GM21825 (cell line): ENCODE data around the gene BBOX1.
"Not testable (repeated sequence)": the region's sequence is repeated elsewhere in the genome, so short reads cannot be mapped to it uniquely, and the experiment has no call there.

Experiments
- ATAC-seq: cut with Tn5 transposase; IDR thresholded peaks from one replicate; pipeline ENCODE4 v1.9.1; 2021; ENCODE audit warnings: mild to moderate bottlenecking, moderate library complexity; ENCODE audit not compliant: unreplicated experiment

Gene BBOX1

DNA sequence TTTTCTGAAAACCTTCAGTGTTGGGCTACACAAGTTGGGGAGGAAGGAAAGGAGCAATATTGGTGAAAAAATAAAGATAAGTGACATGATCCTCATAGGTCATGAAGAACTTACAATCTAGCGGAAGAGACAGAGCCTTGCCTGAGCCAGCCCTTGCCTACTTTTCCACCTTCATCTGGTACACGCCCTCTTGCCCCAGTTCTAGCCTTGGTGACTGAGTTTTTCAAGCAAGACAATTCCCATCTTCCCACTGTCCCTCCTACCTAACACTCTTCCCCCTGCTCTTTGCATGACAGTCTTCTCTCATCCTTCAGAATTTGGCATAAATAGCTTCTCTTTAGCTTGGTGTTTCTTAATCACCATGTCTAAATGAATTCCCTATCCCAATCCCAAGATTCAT lies 42.6 kb downstream of the BBOX1 start:
- ATAC-seq: no peak

DNA sequence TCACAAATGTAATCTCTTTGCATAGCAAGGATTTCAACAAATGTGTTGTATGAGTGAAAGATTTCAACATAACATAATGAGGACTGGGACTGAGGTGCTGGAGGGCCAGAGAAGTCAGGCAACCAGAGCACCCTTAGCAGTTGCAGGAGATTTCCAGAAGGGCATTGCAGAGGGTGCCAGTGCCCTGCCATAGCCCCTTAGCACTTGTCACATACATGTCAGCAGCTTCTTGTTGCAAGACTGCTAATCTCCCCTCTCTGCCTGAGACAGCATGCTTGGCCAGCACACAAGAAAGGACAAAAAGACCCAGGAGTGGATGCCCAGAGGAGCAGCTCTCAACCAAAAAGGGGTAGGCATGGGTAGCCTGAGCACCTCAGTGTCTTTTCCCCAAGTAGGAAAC lies 43.2 kb downstream of the BBOX1 start:
- no peak for ATAC-seq

DNA sequence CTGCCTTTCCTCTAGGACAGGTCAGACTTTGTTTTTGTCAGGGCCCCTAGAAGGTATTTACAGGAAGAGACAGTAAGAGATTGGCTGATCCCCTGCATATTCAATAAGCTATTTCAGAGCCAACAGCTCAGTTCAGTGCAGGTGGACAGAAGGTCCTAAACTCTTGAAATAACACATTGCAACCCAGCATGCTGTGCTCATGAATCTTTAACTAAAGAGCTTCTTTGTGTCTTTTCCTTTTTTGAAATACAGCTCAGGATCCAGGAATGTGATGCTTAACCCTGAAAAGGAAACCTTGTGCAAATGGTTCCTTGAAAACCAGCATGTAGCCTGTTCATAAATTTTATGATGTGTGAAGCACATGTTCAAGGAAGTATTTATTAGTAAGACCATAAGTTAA lies 43.9 kb downstream of the BBOX1 start:
- ATAC-seq: no peak

DNA sequence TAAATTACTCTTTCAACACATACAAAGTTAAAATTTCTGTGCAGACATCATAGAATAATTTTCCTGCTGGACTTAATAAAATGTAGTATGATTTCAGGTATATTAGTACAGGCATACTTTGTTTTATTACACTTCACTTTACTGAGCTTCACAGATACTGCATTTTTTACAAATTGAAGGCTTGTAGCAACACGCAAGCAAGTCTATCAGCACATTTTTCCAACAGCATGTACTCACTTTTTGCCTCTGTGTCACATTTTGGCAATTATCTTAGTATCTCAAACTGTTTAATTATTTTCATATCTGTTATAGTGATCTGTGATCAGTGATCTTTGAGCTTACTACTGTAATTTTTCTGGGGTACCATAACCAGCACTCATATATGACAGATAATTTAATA lies 44.5 kb downstream of the BBOX1 start:
- ATAC-seq: no peak

DNA sequence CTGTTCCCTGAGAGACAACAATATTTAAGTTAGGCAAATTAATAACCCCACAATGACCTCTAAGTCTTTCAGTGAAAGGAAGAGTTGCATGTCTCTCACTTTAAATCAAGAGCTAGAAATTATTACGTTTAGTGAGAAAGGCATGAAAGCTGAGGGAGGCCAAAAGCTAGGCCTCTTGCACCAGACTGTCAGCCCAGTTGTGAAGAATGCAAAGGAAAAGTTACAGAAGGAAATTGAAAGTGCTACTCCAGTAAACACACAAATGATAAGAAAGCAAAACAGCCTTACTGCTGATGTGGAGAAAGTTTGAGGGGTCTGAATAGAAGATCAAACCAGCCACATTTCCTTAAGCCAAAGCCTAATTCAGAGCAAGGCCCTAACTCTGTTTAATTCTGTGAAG lies 45.0 kb downstream of the BBOX1 start:
- no peak for ATAC-seq

DNA sequence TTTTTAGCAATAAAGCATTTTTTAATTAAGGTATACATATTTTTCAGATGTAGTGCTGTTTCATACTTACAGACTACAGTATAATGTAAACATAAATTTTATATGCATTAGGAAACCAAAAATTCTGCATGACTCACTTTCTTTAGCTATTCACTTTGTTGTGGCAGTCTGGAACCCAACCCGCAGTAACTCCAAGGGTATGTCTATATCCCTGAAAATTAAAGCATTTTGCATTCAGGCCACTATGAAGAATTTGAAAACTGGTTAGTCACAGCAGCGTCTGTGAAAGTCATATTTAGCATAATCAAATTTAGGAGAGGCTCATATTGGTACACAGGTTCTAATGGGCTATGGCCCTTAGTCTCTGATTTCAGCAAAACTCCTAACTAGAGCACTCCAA lies 46.8 kb downstream of the BBOX1 start:
- ATAC-seq: no peak

DNA sequence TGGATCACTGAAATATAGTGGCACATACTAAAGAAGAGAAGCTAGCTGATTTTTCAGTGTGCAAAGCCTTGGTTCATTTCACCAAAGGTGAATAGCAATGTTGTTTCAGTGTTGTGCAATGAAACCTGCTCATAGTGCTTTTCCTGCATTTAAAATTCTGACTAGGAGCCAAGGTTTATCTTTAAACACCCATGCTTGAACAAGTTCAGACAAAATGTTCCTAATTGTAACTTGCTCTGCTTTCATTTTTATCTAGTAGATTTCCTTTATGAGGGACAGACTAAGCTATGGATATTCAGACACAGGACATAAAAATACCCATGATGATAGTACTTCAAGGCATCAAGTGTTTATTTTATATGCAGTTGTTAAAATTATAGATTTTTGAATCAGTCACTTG lies 47.7 kb downstream of the BBOX1 start:
- no peak for ATAC-seq

DNA sequence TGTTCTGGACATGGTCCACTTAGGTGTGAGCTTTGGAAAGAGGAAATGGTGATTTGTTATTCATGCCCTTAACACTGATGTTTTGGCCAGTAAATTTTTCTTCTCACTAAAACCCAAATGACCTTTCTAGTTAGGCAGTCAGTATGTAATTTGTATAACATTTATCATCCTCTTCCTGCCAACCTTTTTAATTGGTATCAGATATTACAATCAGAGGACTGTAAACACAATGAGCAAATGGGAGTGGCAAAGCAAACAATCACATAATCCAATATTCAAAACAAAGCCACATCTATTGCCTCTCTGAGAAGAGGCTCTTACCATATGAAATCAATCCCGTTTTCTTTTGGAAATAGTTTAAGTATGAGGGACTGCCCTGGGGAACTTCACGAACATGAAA lies 49.1 kb downstream of the BBOX1 start:
- no peak for ATAC-seq

DNA sequence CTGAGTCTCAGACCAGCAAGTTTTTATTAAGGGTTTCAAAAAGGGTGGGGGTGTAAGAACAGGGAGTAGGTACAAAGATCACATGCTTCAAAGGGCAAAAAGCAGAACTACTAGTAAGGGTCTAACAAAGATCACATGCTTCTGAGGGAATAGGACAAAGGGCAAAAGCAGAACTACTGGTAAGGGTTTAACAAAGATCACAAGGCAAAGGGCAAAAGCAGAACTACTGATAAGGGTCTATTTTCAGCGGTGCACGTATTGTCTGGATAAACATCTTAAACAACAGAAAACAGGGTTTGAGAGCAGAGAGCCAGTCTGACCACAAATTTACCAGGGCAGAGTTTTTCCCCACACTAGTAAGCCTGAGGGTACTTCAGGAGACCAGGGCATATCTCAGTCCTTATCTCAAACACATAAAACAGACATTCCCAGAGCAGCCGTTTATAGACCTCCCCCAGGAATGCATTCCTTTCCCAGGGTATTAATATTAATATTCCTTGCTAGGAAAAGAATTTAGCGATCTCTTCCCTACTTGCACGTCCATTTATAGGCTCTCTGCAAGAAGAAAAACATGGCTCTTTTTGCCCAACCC lies 49.8 kb downstream of the BBOX1 start:
- not testable (repeated sequence) for ATAC-seq

DNA sequence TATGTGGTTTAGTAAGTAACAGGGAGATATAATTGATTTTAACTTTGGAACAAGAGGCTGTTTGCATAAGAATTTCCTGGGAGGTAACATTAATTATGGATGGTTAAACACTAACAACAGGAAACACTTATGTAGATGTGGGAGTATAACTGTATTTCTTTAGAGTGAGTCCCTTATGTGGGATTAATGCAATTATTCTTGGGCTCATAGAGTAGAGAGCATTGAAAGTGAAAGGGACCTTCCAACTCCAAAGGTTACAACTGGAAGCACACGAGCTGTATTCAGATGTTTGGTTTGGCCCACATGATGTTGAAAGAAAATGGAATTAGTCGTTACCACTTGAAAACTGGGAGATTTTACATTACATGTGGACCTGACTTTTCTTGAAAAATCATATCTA lies 53.5 kb downstream of the BBOX1 start:
- ATAC-seq: no peak

DNA sequence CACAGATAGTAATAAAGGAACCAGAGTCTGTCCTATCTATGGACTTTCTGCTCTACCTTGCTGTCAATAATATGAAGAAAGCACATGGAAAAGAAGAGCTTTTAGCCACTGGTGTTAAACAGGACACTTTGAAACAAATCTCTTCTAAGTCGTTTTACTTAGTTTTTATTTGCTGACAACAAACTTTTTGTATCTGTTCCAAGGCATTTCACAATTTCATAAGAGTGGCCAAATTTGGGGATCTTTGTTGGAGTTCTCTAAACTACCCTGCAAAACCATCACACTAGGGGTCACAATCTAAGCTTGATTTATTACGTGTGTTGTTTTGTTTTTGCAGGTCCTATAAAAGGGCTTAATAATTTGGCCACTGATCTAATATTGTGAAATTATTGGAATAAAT lies 54.4 kb downstream of the BBOX1 start:
- ATAC-seq: no peak

DNA sequence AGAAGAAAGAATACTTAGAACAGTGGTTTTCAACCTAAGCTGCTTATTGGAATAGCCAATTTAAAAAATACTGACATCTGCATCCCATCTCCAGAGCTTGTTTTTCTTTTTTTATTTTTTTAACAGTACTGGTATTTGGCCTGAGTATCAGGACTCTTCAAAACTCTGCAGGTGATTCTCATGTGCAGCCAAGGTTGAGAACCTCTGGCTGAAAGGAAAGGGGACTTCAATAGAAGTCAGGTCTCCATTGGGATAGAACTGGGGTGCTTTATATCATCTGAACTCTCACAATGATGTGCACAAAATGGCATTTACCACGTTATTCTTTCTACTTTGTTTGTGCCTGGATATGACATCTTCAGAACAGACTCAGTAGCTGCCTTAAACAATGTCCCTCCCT lies 55.3 kb downstream of the BBOX1 start:
- ATAC-seq: no peak

DNA sequence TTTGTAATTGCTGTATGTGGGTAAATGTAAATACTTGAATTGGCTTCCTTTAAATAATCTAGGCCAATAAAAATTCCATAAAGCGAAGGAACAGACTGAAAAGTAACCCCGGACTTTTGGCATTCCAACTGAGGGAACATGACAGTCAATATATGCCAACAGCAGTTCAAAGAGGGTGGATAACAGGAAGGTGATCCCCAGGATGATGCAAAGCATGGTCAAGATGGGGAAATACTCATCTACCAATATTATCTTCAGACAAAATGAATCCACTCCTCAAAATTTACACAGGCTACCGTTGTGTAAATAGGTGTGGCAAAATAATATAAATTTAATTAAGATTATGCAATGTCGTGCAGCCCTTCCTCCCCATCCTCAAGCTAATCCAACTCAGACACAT lies 56.9 kb downstream of the BBOX1 start:
- no peak for ATAC-seq

DNA sequence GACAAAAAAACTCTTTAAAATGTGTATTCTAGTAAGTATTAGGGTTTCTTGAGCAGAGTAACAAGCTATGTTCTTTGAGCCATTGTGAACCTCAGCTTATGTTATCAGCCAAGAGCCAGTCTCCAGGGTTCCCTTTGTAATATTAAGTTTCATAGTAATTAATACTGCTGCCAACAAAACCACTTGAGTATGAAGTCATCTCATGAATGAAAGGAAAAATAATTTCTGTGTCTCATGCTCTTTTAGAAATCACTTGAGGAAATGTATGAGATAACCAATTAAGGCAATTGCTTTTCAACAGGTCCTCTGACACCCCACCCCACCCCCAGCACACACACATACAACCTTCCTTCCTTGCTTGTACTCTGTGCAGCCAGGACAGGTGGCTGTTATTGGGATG lies 59.9 kb downstream of the BBOX1 start:
- ATAC-seq: no peak

DNA sequence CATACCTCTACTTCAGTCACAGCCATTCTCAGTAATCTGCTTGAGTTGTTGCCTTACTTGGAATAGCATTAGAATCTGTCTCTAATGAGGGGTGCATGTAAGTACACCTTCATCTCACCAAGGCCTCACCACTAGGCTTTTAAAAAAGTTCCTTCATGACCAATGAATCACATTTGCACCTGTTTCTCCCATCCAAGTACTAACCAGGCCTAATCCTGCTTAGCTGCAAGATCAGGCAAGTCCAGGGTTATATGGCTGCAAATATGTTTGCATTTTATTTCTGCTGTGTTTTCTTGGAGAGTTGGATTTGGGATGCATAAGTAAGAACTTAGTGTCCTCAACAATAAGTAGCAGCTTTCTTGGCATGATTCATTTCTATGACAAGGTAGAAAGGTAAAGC lies 66.9 kb downstream of the BBOX1 start:
- no peak for ATAC-seq

DNA sequence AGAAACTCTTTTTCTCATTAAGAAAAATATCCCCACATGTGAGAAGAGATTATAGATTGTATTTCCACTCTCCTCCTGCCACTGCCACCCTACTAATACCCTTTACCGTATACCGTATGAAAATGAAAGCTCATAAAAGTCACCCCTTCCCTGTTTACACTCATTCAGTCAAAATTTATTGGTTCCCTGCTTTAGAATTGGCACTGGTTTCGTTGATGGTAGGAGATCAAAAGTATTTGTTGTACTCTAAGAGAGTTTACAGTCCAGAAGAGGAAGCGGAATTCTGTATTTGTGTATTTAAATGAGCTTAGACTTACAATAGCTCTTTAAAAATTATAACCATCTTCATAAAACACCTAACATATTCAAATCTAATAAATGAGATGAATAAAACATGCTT lies 68.2 kb downstream of the BBOX1 start:
- ATAC-seq: no peak

DNA sequence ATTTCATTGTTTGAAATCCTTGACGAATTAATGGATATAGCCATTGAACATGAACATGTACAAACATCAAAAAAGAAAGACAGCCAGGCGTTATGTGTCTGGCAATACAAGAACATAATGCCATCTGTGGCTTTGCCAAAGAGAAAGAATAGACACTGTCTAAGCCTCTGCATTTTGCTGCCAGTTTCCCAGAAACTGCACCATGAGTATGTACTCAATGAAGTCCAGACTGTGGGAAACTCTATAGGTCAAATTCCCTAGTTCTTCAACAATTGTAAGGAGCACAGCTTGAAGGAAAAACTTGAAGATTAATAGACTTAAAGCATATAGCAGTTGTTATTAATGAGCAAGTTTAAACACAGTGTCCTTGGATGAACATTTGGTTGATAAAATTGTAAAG lies 71.3 kb downstream of the BBOX1 start:
- no peak for ATAC-seq

DNA sequence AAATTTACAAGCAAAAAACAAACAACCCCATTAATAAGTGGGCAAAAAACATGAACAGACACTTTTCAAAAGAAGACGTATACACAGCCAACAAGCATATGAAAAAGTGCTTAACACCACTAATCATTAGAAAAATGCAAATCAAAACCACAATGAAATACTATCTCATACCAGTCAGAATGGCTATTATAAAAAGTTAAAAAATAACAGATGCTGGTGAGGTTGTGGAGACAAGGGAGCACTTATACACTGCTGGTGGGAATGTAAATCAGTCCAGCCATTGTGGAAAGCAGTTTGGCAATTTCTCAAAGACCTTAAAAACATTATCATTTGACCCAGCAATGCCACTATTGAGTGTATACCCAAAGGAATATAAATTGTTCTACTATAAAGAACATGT lies 72.3 kb downstream of the BBOX1 start:
- ATAC-seq: no peak

DNA sequence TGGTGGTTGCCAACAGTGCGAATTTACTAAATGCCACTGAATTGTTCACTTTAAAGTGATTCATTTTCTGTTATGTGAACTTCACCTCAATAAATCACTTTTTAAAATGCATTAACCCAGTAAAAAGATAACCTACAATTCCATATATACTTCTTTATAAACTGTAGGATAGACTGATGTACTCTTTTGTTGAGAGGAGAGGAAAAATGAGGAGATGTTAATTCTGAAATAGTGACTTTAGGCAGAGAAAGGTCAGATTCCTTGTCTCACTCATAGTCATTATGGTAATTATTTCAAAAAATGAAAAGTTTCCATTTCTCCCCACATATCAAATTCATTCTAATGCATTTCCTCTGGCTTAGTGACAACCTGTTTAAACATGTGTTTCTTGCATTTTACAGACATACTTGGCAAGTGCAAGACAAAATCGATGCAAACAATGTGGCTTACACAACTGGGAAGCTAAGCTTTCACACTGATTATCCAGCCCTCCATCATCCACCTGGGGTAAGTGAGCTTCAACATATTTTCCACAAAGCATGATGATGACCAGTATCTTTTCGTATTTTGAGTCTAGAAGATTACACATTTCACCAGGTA lies 74.5 kb downstream of the BBOX1 start:
- no peak for ATAC-seq

DNA sequence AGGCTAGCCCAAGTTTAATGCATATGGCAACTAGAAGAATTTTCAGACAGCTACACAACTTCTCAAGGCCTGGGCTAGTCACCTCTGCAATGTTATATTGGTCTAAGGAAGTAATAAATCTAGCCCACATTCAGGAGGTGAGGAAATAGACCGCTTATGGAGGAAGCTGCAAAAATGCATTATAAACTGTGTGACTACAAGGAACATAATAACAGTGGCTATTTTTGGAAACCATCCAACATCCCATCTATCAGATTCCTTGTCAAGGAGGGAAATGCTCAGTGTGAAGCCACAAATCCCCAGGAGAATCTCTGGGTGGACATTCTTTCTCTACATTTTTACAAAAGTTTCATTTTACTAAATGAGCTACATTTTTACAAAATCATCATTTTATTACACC lies 76.1 kb downstream of the BBOX1 start:
- no peak for ATAC-seq

DNA sequence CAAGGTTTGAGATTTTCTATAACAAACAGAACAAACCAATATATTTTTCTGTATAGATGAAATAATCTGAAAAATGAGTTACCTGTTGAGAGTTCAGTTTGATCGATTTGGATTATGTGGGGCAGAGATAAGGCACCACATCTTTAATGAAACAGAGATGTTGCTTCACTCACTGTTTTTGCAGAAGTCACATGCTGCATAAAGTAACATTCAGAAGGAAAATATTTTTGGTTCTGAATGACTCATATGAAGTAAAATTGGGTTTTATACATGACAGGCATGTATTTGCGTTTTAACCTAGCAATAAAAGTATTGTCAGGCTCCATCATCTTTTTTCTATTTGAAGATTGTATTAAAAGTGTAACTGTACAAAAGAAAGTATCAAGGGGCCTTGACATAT lies 77.8 kb downstream of the BBOX1 start:
- ATAC-seq: no peak

DNA sequence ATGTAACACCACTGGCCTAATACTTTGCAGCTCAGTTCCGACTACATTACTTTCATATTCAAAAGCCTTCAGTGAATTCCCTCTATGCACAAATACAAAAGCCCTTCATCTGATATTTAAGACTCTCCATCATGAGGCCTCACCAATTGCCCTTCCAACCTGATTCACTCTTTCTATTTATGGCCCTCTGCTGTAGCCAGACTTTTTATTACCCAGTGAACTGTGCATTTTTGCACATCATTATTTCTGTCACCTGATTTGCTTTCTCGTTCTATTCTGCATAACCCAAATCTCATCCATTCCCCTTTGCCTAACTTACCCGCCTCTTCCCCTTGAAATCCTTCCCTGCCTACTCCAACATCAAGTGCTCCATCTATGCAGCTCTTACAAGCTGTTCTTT lies 78.3 kb downstream of the BBOX1 start:
- no peak for ATAC-seq

DNA sequence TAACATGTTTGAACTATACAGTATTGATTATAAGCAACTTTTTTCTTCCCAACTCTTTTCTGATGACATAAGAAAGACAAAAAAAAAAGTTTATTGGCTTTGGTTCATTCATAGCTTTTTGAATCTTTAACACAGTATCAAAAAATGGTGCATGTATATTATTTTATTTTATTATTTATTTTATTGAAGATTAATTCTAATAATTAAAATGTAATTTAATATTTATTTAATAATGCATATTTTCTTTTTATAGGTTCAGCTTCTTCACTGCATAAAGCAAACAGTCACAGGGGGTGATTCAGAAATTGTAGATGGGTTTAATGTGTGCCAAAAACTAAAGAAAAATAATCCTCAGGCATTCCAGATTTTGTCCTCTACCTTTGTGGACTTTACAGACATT lies 78.8 kb downstream of the BBOX1 start:
- ATAC-seq: no peak
